Choroid plexus epithelial cell (primary cell): ENCODE data around the gene TYMP.

ENCODE experiments used
- DNase-seq: peaks from one replicate; pipeline ENCODE4 v3.0.0-alpha.2; 2010; ENCODE audit warnings: low read depth
- H3K4me3 ChIP-seq: 2 replicates; pipeline ENCODE4 v1.5.1; 2011; ENCODE audit warnings: low read depth, mild to moderate bottlenecking, control low read depth, low read length, moderate library complexity
- TF ChIP-seq, protein P1 (sequence below): conservative IDR thresholded peaks from 2 replicates; pipeline ENCODE4 v1.5.1; 2011; ENCODE audit warnings: low read depth, mild to moderate bottlenecking, control low read depth, inconsistent platforms, low read length, moderate library complexity

The TYMP gene

DNA sequence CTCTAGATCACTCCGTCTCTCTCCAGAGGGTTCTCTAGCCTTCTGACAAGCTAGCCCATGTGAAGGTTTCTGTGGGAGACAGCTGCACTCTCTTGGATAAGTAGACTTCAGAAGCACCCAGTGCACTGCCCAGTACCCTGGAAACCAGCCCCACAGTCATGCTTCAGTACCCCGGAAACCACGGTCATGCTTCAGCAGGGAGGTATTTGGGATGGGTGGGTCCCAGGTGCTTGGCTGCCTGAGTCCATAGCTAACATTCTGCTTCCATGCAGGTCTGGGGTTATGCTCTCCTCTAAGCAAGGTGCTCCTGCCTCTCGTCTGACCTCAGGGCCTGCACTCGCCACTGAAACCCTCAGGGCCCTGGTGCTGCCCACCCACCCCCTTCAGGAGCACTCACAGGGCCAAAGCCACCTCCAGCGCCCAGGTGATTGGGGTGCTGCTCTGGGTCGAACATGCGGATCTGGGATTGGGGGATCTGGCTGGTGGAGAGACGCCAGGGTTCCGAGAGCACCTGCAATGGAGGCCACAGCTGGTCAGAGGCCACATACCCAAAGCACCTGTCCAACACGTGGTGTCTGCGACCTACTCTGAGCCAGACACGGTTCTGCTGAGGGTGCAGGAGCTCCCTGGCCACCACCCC lies 40.2 kb upstream of the TYMP start:
- no peak for DNase-seq
- TF ChIP-seq, protein P1, sequence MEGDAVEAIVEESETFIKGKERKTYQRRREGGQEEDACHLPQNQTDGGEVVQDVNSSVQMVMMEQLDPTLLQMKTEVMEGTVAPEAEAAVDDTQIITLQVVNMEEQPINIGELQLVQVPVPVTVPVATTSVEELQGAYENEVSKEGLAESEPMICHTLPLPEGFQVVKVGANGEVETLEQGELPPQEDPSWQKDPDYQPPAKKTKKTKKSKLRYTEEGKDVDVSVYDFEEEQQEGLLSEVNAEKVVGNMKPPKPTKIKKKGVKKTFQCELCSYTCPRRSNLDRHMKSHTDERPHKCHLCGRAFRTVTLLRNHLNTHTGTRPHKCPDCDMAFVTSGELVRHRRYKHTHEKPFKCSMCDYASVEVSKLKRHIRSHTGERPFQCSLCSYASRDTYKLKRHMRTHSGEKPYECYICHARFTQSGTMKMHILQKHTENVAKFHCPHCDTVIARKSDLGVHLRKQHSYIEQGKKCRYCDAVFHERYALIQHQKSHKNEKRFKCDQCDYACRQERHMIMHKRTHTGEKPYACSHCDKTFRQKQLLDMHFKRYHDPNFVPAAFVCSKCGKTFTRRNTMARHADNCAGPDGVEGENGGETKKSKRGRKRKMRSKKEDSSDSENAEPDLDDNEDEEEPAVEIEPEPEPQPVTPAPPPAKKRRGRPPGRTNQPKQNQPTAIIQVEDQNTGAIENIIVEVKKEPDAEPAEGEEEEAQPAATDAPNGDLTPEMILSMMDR = no peak
- H3K4me3 ChIP-seq = no peak overlapping the region

DNA sequence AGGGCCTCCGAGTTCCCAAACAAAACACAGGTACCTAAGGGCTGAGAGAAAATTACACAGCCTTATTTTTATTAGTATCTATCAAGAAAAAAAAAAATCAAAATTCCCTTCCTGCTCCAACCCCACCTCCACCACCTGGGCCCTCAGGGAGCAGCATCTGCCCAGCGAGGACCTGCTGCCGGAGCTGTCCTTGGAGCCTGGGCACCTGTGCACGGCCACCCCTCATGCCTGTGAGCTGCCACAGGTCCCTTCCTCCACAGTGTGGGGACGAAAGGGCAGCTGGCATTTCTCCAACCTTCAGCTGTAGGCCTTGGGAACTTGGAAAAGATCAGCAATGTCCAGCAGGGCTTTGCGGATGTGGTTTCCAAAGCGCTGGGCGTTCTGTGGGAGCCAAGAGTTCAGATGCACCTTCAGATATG lies 39.2 kb upstream of the TYMP start:
- TF ChIP-seq, protein P1 = no peak
- no peak overlapping the region for H3K4me3 ChIP-seq
- DNase-seq = no peak

DNA sequence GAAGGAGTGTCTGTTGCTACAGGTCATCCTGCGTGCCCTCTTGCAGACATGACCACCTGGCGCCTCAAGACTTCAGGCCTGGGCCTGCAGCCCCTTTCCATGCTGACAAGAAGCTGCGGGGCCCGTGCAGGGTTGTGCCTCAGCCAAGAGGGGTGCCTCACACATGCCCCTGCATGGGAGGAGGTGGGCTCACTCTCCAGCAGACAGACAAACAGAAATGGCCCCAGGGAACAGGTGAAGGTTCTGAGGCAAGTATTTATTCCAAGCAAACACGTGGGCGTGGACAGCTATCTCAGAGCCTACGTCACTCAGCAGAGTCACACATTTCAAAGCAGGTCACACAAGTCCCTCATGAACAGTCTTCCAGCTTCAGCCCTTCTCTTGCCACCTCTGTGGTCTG lies 38.8 kb upstream of the TYMP start:
- no peak overlapping the region for H3K4me3 ChIP-seq
- DNase-seq = no peak
- TF ChIP-seq, protein P1 = no peak

DNA sequence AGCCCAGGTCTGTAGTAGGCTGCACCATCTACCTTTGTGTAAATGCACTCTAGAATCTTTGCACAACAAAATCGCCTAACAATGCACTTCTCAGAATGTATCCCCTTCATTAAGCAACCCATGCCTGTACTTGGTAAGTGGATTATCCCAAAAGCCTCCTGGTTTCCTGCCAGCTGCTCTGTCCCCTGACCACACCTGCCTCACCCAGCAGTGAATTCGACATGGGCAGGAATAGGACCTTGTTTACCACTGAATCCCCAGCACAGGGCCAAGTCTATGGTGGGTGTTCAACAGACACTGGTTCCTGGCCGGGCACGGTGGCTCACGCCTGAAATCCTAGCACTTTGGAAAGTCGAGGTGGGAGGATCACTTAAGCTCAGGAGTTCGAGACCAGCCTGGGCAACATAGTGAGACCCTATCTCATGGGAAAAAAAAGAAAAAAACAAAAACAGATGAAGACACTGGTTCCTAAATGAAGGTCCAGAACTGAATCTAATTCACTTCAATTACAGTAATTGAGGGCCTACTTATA lies 38.0 kb upstream of the TYMP start:
- no peak for DNase-seq
- TF ChIP-seq, protein P1 = no peak
- H3K4me3 ChIP-seq = no peak overlapping the region

DNA sequence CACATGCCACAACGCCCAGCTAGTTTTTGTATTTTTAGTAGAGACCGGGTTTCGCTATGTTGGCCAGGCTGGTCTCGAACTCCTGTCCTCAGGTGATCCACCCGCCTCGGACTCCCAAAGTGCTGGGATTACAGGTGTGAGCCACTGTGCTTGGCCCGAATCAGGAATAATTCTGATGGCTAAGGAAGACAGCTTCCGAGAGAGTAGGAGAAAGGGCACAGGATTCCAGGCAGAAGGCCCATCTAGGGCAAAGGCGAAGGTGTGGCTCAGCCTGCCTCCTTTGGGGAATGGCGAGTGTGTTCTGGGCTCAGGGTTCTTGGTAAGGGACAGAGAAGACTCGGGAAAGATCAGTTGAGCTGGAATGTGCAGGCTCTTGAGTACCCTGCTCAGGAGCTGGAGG lies 34.5 kb upstream of the TYMP start:
- no peak overlapping the region for H3K4me3 ChIP-seq
- TF ChIP-seq, protein P1 = no peak
- DNase-seq = no peak

DNA sequence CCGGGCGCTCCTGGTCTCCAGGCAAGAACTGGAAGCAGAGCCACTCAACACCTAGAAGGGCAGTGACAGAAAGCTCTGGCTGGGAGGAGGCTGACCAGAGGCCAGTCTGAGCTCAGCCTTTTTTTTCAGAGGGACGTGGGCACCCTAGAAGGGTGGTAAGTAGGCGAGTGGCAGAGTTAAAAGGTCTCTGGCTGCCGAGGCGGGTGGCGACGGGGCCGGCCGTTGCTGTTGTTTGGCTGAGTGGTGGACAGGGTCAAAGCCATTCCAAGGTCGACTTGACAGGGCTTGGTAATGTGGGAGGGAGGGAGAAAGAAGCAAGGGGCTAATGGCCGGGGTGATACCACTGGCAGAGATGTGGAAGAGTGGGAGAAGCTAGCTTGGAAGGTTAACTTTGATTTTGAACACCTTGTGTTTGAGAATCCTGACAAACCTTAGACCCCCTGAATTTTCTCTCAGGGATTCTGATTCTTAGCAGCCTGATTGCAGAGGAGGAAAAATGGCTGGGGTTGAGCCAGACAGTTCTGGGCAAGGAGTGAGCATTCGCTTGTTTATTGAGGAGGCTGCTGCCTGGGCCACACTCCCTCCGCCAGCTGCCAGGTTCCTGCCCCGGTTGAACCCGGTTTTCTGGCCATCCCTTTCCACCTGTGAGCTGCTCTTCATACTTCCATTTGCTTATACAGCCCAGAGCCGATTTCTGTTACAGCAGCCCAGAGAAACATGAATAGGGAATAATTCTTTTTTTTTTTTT lies 33.8 kb upstream of the TYMP start:
- no peak for DNase-seq
- peak overlapping the region; percentile 60 for H3K4me3 ChIP-seq
- TF ChIP-seq, protein P1 = no peak
